NCI-H2107 treated with DMSO at 0.1 percent for 48 hours (cell line): ENCODE measurements around the gene METTL1.

Experiments
- DNase-seq: peaks from one replicate; lab custom pipeline; 2025; ENCODE audit not compliant: unreplicated experiment; lab: John Stamatoyannopoulos, UW

METTL1 gene

GRCh38 chr12:57738661-57739237, 33.2 kb downstream of the METTL1 start, which contains the start of gene AGAP2:
AGAP2 (minus strand) TSS chr12:57738742; CDS start chr12:57738246, 496 bp downstream.
- DNase-seq, result no peak

- DNase-seq, result no peak
Measured at GRCh38 chr12:57737467-57738460, 34.1 kb downstream of the METTL1 start.

- no peak for DNase-seq
Measured at GRCh38 chr12:57736741-57737466, 35.0 kb downstream of the METTL1 start.

- DNase-seq, result no peak
Measured at GRCh38 chr12:57735952-57736740, 35.8 kb downstream of the METTL1 start.

GRCh38 chr12:57735198-57735855, 36.6 kb downstream of the METTL1 start:
- no peak for DNase-seq

- no peak for DNase-seq
Measured at GRCh38 chr12:57734591-57734990, 37.3 kb downstream of the METTL1 start.

- no peak for DNase-seq
Measured at GRCh38 chr12:57733928-57734327, 38.0 kb downstream of the METTL1 start.

- no peak for DNase-seq
Measured at GRCh38 chr12:57732726-57733593, 38.9 kb downstream of the METTL1 start.

- DNase-seq, result no peak
Measured at GRCh38 chr12:57732270-57732669, 39.6 kb downstream of the METTL1 start.

- no peak for DNase-seq
Measured at GRCh38 chr12:57731411-57732080, 40.4 kb downstream of the METTL1 start.

GRCh38 chr12:57730336-57731067, 41.4 kb downstream of the METTL1 start:
- DNase-seq, result no peak

- DNase-seq, result no peak
Measured at GRCh38 chr12:57729321-57729844, 42.5 kb downstream of the METTL1 start.

GRCh38 chr12:57727758-57728395, 44.0 kb downstream of the METTL1 start:
- DNase-seq, result no peak

GRCh38 chr12:57726884-57727757, 44.8 kb downstream of the METTL1 start:
- DNase-seq, result no peak

- peak; percentile 48 for DNase-seq
Measured at GRCh38 chr12:57726151-57726883, 45.6 kb downstream of the METTL1 start.

- no peak for DNase-seq
Measured at GRCh38 chr12:57725851-57726150, 46.1 kb downstream of the METTL1 start.
